Neural cell (in vitro differentiated cells): ENCODE data around the gene CPZ. TPM values are rescaled to one million over a fixed set of nuclear protein-coding genes. Genes with fewer than 3 reads are reported as not detected.

Experiments
- H2AFZ ChIP-seq: fragments of 200-600, 300-800 bp; sonication (generic), shearing (Covaris generic); 2 replicates; pipeline ENCODE4 v1.6.0; 2014; ENCODE audit warnings: low read depth, mild to moderate bottlenecking, antibody characterized with exemption, low read length, moderate library complexity
- H3F3A ChIP-seq: fragments of 200-600 bp; shearing (Covaris generic); 2 replicates; pipeline ENCODE4 v1.6.1; 2016; ENCODE audit warnings: mild to moderate bottlenecking, moderate library complexity, mixed read lengths, antibody characterized with exemption, low read length; ENCODE audit not compliant: insufficient read depth, poor library complexity, severe bottlenecking
- H3K27ac ChIP-seq: fragments of 200-600, 300-800 bp; sonication (generic), shearing (Covaris generic); 2 replicates; pipeline ENCODE4 v1.5.1; 2014; ENCODE audit warnings: mild to moderate bottlenecking, low read length, moderate library complexity
- H3K27me3 ChIP-seq: fragments of 300-800, 200-600 bp; sonication (generic), shearing (Covaris generic); 2 replicates; pipeline ENCODE4 v1.6.0; 2014; ENCODE audit warnings: mild to moderate bottlenecking, low read depth, low read length, moderate library complexity; ENCODE audit not compliant: insufficient read depth
- H3K36me3 ChIP-seq: fragments of 300-800, 200-600 bp; sonication (generic), shearing (Covaris generic); 2 replicates; pipeline ENCODE4 v1.5.1; 2014; ENCODE audit warnings: mild to moderate bottlenecking, antibody characterized with exemption, low read length, moderate library complexity; ENCODE audit not compliant: insufficient read depth
- H3K4me2 ChIP-seq: fragments of 300-800, 200-600 bp; sonication (generic), shearing (Covaris generic); 2 replicates; pipeline ENCODE4 v1.6.0; 2014; ENCODE audit warnings: mild to moderate bottlenecking, low read length
- H3K4me3 ChIP-seq: fragments of 300-800, 200-600 bp; sonication (generic), shearing (Covaris generic); 2 replicates; pipeline ENCODE4 v1.5.1; 2014; ENCODE audit warnings: mild to moderate bottlenecking, low read length, moderate library complexity
- H3K79me2 ChIP-seq: fragments of 200-600 bp; shearing (Covaris generic); replicated peaks from 2 replicates; pipeline ENCODE4 v1.6.0; 2014; ENCODE audit warnings: mild to moderate bottlenecking, low read length, moderate library complexity; ENCODE audit not compliant: insufficient read depth
- H3K9ac ChIP-seq: fragments of 300-800, 200-600 bp; sonication (generic), shearing (Covaris generic); 2 replicates; pipeline ENCODE4 v1.6.1; 2016; ENCODE audit warnings: mild to moderate bottlenecking, low read length, mixed read lengths
- H3K9me2 ChIP-seq: fragments of 200-600 bp; shearing (Covaris generic); 2 replicates; pipeline ENCODE4 v1.6.1; 2016; ENCODE audit warnings: mild to moderate bottlenecking, low read length, mixed read lengths; ENCODE audit not compliant: insufficient read depth
- H3K9me3 ChIP-seq: fragments of 200-600, 300-800 bp; sonication (generic), shearing (Covaris generic); 2 replicates; pipeline ENCODE4 v1.6.1; 2016; ENCODE audit warnings: mild to moderate bottlenecking, mixed run types, low read length, moderate library complexity, mixed read lengths
- H4K20me1 ChIP-seq: fragments of 200-600 bp; shearing (Covaris generic); 2 replicates; pipeline ENCODE4 v1.6.1; 2016; ENCODE audit warnings: mild to moderate bottlenecking, mixed run types; ENCODE audit not compliant: insufficient read depth
- CTCF ChIP-seq: fragments of 450-650 bp; IDR thresholded peaks from 2 replicates; pipeline ENCODE4 v1.5.1; 2014; ENCODE audit warnings: antibody characterized with exemption, mild to moderate bottlenecking, moderate library complexity; ENCODE audit not compliant: poor library complexity, severe bottlenecking
- EP300 ChIP-seq: fragments of 450-650 bp; conservative IDR thresholded peaks from 2 replicates; pipeline ENCODE4 v1.6.1; 2014; ENCODE audit warnings: antibody characterized with exemption, mild to moderate bottlenecking, moderate library complexity; ENCODE audit not compliant: poor library complexity, severe bottlenecking
- EZH2 ChIP-seq: fragments of 200-600, 300-800 bp; shearing (Covaris generic), sonication (generic); IDR thresholded peaks from 2 replicates; pipeline ENCODE4 v1.6.1; 2014; ENCODE audit warnings: antibody characterized with exemption, low read length, borderline replicate concordance, mild to moderate bottlenecking; ENCODE audit not compliant: insufficient read depth, poor library complexity, severe bottlenecking
- MXI1 ChIP-seq: fragments of 450-650 bp; conservative IDR thresholded peaks from 2 replicates; pipeline ENCODE4 v1.6.1; 2014; ENCODE audit warnings: antibody characterized with exemption, mild to moderate bottlenecking; ENCODE audit not compliant: poor library complexity, severe bottlenecking
- POLR2AphosphoS5 ChIP-seq: IDR thresholded peaks from 2 replicates; pipeline ENCODE4 v1.6.1; 2012
- RAD21 ChIP-seq: fragments of 450-650 bp; conservative IDR thresholded peaks from 2 replicates; pipeline ENCODE4 v1.6.1; 2014; ENCODE audit warnings: antibody characterized with exemption, mild to moderate bottlenecking, moderate library complexity
- SMC3 ChIP-seq: fragments of 450-650 bp; conservative IDR thresholded peaks from 2 replicates; pipeline ENCODE4 v1.6.1; 2014; ENCODE audit warnings: antibody characterized with exemption, mild to moderate bottlenecking, moderate library complexity; ENCODE audit not compliant: poor library complexity
- TAF1 ChIP-seq: IDR thresholded peaks from 2 replicates; pipeline ENCODE4 v1.6.1; 2012; ENCODE audit warnings: low read depth
- polyA plus RNA-seq: library from polyadenylated mRNA; depleted of rRNA; stranded (reverse); fragments of >200 nt; gene quantifications from 2 replicates; pipeline ENCODE4 v1.2.3, GENCODE V29; 2014
- TF ChIP-seq, protein P1 (sequence below): IDR thresholded peaks from 2 replicates; pipeline ENCODE4 v1.6.1; 2012; ENCODE audit warnings: borderline replicate concordance

The CPZ gene
- polyA plus RNA-seq, 1 donor from 2014 or later = not detected

GRCh38 chr4:8648816-8649630 lies 56.5 kb downstream of the CPZ start:
- no peak overlapping the region for H3K4me3 ChIP-seq
- H3K4me2 ChIP-seq = no peak overlapping the region
- H3K9me2 ChIP-seq = no peaks in the 10 kb centered on the region
- no peak overlapping the region for H3K27ac ChIP-seq
- TF ChIP-seq CTCF = no peak
- TF ChIP-seq MXI1 = no peak
- no peak for TF ChIP-seq EZH2
- no peak for TF ChIP-seq POLR2AphosphoS5
- TF ChIP-seq EP300 = no peak
- TF ChIP-seq, protein P1, sequence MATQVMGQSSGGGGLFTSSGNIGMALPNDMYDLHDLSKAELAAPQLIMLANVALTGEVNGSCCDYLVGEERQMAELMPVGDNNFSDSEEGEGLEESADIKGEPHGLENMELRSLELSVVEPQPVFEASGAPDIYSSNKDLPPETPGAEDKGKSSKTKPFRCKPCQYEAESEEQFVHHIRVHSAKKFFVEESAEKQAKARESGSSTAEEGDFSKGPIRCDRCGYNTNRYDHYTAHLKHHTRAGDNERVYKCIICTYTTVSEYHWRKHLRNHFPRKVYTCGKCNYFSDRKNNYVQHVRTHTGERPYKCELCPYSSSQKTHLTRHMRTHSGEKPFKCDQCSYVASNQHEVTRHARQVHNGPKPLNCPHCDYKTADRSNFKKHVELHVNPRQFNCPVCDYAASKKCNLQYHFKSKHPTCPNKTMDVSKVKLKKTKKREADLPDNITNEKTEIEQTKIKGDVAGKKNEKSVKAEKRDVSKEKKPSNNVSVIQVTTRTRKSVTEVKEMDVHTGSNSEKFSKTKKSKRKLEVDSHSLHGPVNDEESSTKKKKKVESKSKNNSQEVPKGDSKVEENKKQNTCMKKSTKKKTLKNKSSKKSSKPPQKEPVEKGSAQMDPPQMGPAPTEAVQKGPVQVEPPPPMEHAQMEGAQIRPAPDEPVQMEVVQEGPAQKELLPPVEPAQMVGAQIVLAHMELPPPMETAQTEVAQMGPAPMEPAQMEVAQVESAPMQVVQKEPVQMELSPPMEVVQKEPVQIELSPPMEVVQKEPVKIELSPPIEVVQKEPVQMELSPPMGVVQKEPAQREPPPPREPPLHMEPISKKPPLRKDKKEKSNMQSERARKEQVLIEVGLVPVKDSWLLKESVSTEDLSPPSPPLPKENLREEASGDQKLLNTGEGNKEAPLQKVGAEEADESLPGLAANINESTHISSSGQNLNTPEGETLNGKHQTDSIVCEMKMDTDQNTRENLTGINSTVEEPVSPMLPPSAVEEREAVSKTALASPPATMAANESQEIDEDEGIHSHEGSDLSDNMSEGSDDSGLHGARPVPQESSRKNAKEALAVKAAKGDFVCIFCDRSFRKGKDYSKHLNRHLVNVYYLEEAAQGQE = no peak
- no peak for TF ChIP-seq SMC3
- no peaks in the 10 kb centered on the region for H3F3A ChIP-seq
- H3K36me3 ChIP-seq = no peaks in the 10 kb centered on the region
- H4K20me1 ChIP-seq = no peaks in the 10 kb centered on the region
- no peaks in the 10 kb centered on the region for H3K27me3 ChIP-seq
- no peak overlapping the region for H2AFZ ChIP-seq
- no peak overlapping the region for H3K9ac ChIP-seq
- no peaks in the 10 kb centered on the region for H3K9me3 ChIP-seq
- H3K79me2 ChIP-seq = no peaks in the 10 kb centered on the region

DNA sequence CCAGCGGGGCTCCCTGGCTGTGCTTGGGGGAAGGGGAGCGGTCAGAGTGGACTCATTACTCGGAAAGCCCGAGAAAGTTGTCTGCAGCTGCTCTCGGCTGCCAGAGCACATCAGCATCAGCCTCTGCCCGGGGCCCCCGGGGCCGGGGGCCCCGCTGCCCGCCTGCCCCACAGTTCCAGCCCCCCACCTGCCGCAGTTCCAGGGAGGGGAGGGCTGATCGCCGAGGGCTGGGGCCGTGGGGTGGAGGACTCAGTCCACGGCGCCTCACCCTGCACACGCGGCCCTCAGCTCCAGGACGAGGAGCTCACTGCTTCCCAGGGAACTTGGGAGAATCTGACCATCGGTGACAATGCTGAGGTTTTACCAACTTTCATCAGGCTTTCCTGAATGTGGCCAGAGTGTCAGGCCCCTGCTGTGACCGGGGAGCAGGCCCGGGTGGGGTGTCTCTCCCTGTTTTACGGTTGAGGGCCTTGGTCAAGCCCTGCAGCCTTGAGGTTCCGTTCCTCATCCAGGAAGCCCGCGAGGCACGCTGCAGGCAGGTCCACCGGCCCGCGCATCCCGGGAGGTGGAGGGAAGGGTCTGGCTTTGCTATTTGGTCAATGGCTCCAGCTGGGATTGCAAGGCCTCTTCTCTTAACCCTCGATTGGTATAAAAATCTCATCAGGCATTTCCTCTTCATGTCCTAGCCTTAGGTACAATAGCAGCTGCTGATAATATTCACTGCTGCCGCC lies 57.2 kb downstream of the CPZ start:
- no peaks in the 10 kb centered on the region for H4K20me1 ChIP-seq
- no peaks in the 10 kb centered on the region for H3K9me2 ChIP-seq
- H2AFZ ChIP-seq = no peak overlapping the region
- H3K9me3 ChIP-seq = no peaks in the 10 kb centered on the region
- H3K79me2 ChIP-seq = no peaks in the 10 kb centered on the region
- TF ChIP-seq RAD21 (no peak), POLR2AphosphoS5 (no peak), MXI1 (no peak), SMC3 (no peak), TAF1 (no peak), CTCF (no peak), EZH2 (no peak), EP300 (no peak)
- TF ChIP-seq, protein P1 = no peak
- no peak overlapping the region for H3K27ac ChIP-seq
- no peak overlapping the region for H3K4me3 ChIP-seq
- no peak overlapping the region for H3K4me2 ChIP-seq
- H3K27me3 ChIP-seq = no peaks in the 10 kb centered on the region
- no peak overlapping the region for H3K9ac ChIP-seq
- no peaks in the 10 kb centered on the region for H3F3A ChIP-seq
- no peaks in the 10 kb centered on the region for H3K36me3 ChIP-seq
